Neuronal stem cell (in vitro differentiated cells): Measurements from ENCODE around the gene SMIM13.

ENCODE experiments used
- DNase-seq: peaks from one replicate; pipeline ENCODE4 v3.0.0-alpha.2; 2013; ENCODE audit warnings: low spot score
- H2AFZ ChIP-seq: one replicate; pipeline ENCODE4 v1.6.1; 2013; ENCODE audit warnings: mild to moderate bottlenecking, low read length, inconsistent platforms
- H2AK5ac ChIP-seq: 2 replicates; pipeline ENCODE4 v1.6.1; 2013; ENCODE audit warnings: low read depth, mild to moderate bottlenecking, inconsistent platforms, low read length, moderate library complexity, mixed read lengths
- H2BK120ac ChIP-seq: 2 replicates; pipeline ENCODE4 v1.6.1; 2013; ENCODE audit warnings: low read depth, mild to moderate bottlenecking, inconsistent platforms, low read length, moderate library complexity, mixed read lengths
- H2BK12ac ChIP-seq: one replicate; pipeline ENCODE4 v1.6.1; 2013; ENCODE audit warnings: low read length, inconsistent platforms
- H2BK15ac ChIP-seq: 2 replicates; pipeline ENCODE4 v1.6.1; 2013; ENCODE audit warnings: mild to moderate bottlenecking, low read length, inconsistent platforms, mixed read lengths
- H2BK5ac ChIP-seq: one replicate; pipeline ENCODE4 v1.6.1; 2013; ENCODE audit warnings: inconsistent platforms, mild to moderate bottlenecking, low read length, moderate library complexity
- H3K14ac ChIP-seq: one replicate; pipeline ENCODE4 v1.6.1; 2013; ENCODE audit warnings: low read length, inconsistent platforms
- H3K18ac ChIP-seq: 2 replicates; pipeline ENCODE4 v1.6.1; 2013; ENCODE audit warnings: low read length, inconsistent platforms
- H3K23ac ChIP-seq: 2 replicates; pipeline ENCODE4 v1.6.1; 2013; ENCODE audit warnings: low read depth, mild to moderate bottlenecking, mixed read lengths, low read length, inconsistent platforms; ENCODE audit not compliant: poor library complexity
- H3K27ac ChIP-seq: replicated peaks from 3 replicates; pipeline ENCODE4 v1.5.1; 2013; ENCODE audit warnings: low read length, inconsistent platforms
- H3K27me3 ChIP-seq, 3 experiments: 2 replicates each; pipeline ENCODE4 v1.6.1; 2013; ENCODE audit warnings: low read length in 3 of 3, mild to moderate bottlenecking in 2 of 3, inconsistent platforms in 1 of 3, low read depth in 1 of 3, mixed read lengths in 1 of 3, moderate library complexity in 1 of 3; ENCODE audit not compliant: control insufficient read depth in 3 of 3, insufficient read depth in 3 of 3
- H3K36me3 ChIP-seq, 2 donors: replicated peaks in 1 of 2; 2 replicates each; pipeline ENCODE4 v1.6.1; 2013; ENCODE audit warnings: low read length in 2 of 2; ENCODE audit not compliant: control insufficient read depth in 2 of 2, insufficient read depth in 2 of 2
- H3K4ac ChIP-seq: 2 replicates; pipeline ENCODE4 v1.6.1; 2013; ENCODE audit warnings: inconsistent platforms, mild to moderate bottlenecking, low read length, moderate library complexity
- H3K4me1 ChIP-seq, 2 donors: 1 replicate in 1 of 2; 2 replicates in 1 of 2; pipeline ENCODE4 v1.6.1; 2013; ENCODE audit warnings: low read length in 2 of 2, low read depth in 1 of 2; ENCODE audit not compliant: control insufficient read depth in 2 of 2, insufficient read depth in 1 of 2
- H3K4me2 ChIP-seq: one replicate; pipeline ENCODE4 v1.6.1; 2013; ENCODE audit warnings: mild to moderate bottlenecking, low read length, inconsistent platforms; ENCODE audit not compliant: insufficient read depth, poor library complexity, severe bottlenecking
- H3K4me3 ChIP-seq, 2 donors: 2 replicates each; pipeline ENCODE4 v1.5.1; 2013; ENCODE audit warnings: low read length in 2 of 2, mild to moderate bottlenecking in 2 of 2, inconsistent platforms in 1 of 2, moderate library complexity in 1 of 2
- H3K79me1 ChIP-seq: one replicate; pipeline ENCODE4 v1.6.1; 2013; ENCODE audit warnings: low read depth, mild to moderate bottlenecking, inconsistent platforms, low read length, moderate library complexity
- H3K9ac ChIP-seq: one replicate; pipeline ENCODE4 v1.6.1; 2013; ENCODE audit warnings: mild to moderate bottlenecking, low read depth, low read length, inconsistent platforms; ENCODE audit not compliant: poor library complexity
- H3K9me3 ChIP-seq, 2 donors: replicated peaks in 1 of 2; 2 replicates each; pipeline versions ENCODE3 to v1.6.1; 2013; ENCODE audit warnings: low read length in 2 of 2, mild to moderate bottlenecking in 2 of 2, inconsistent platforms in 1 of 2, low read depth in 1 of 2, mixed read lengths in 1 of 2, moderate library complexity in 1 of 2; ENCODE audit not compliant: control insufficient read depth in 2 of 2, insufficient read depth in 1 of 2
- H4K8ac ChIP-seq: one replicate; pipeline ENCODE4 v1.6.1; 2013; ENCODE audit warnings: low read depth, mild to moderate bottlenecking, inconsistent platforms, low read length, moderate library complexity
- H4K91ac ChIP-seq: one replicate; pipeline ENCODE4 v1.6.1; 2013; ENCODE audit warnings: low read length, low read depth, mild to moderate bottlenecking, inconsistent platforms; ENCODE audit not compliant: poor library complexity
- WGBS, 2 donors: extraction: QIAGEN DNeasy Blood & Tissue Kit; methylation state at CpG; one replicate each; pipeline ENCODE4 v1.1.7; 2013; ENCODE audit warnings: missing lambda C conversion rate in 2 of 2, mixed read lengths in 1 of 2; ENCODE audit not compliant: insufficient read length in 2 of 2, insufficient replicate concordance in 1 of 2; ENCODE audit errors: extremely low coverage in 2 of 2; 5-methylcytosine and 5-hydroxymethylcytosine counted together

SMIM13 gene

GRCh38 chr6:11151488-11151887, 57.9 kb downstream of the SMIM13 start:
- no CpG with 5 or more reads among the region's 1 CpG for WGBS, 2 donors
- H3K36me3 ChIP-seq = no peaks in the 10 kb centered on the region
- no peak overlapping the region for H3K4me3 ChIP-seq
- H2BK120ac ChIP-seq = no peak overlapping the region
- H3K23ac ChIP-seq = no peak overlapping the region
- H2AK5ac ChIP-seq = no peak overlapping the region
- no peaks in the 10 kb centered on the region for H3K4me1 ChIP-seq
- no peak overlapping the region for H4K91ac ChIP-seq
- H2BK12ac ChIP-seq = no peak overlapping the region
- no peak overlapping the region for H3K14ac ChIP-seq
- H3K27ac ChIP-seq = no peak overlapping the region
- H2BK5ac ChIP-seq = no peak overlapping the region
- no peak overlapping the region for H2BK15ac ChIP-seq
- no peaks in the 10 kb centered on the region for H3K79me1 ChIP-seq
- H3K9ac ChIP-seq = no peak overlapping the region
- H3K18ac ChIP-seq = no peak overlapping the region
- no peak overlapping the region for H2AFZ ChIP-seq
- H3K27me3 ChIP-seq = no peaks in the 10 kb centered on the region
- no peak overlapping the region for H4K8ac ChIP-seq
- no peak overlapping the region for H3K4ac ChIP-seq
- DNase-seq = no peak
- no peak overlapping the region for H3K4me2 ChIP-seq
- H3K9me3 ChIP-seq = peaks cover 2 to 3% of the 10 kb centered on the region in 2 donors

- Histone ChIP-seq H3K27ac (no peak overlapping the region), H3K4me2 (no peak overlapping the region), H3K18ac (no peak overlapping the region), H2AK5ac (no peak overlapping the region), H3K4me1 (no peaks in the 10 kb centered on the region), H2BK15ac (no peak overlapping the region), H3K27me3 (no peaks in the 10 kb centered on the region), H2BK120ac (no peak overlapping the region), H4K91ac (no peak overlapping the region), H3K79me1 (no peaks in the 10 kb centered on the region), H2BK5ac (no peak overlapping the region), H3K9ac (no peak overlapping the region), H2AFZ (no peak overlapping the region), H4K8ac (no peak overlapping the region), H3K36me3 (no peaks in the 10 kb centered on the region), H3K9me3 (peaks cover 2 to 3% of the 10 kb centered on the region in 2 donors), H3K4ac (no peak overlapping the region), H3K14ac (no peak overlapping the region), H3K4me3 (no peak overlapping the region), H2BK12ac (no peak overlapping the region), H3K23ac (no peak overlapping the region)
- no peak for DNase-seq
Measured at GRCh38 chr6:11152581-11152980, 58.9 kb downstream of the SMIM13 start.

GRCh38 chr6:11153447-11153846, 59.8 kb downstream of the SMIM13 start:
- Histone ChIP-seq H3K27ac (no peak overlapping the region), H3K23ac (no peak overlapping the region), H2BK12ac (no peak overlapping the region), H4K8ac (no peak overlapping the region), H2AFZ (no peak overlapping the region), H3K27me3 (no peaks in the 10 kb centered on the region), H3K4me1 (no peaks in the 10 kb centered on the region), H3K79me1 (no peaks in the 10 kb centered on the region), H3K9me3 (peaks cover 2 to 3% of the 10 kb centered on the region in 2 donors), H3K18ac (no peak overlapping the region), H3K4me3 (no peak overlapping the region), H3K36me3 (no peaks in the 10 kb centered on the region), H3K9ac (no peak overlapping the region), H2BK120ac (no peak overlapping the region), H3K4me2 (no peak overlapping the region), H3K14ac (no peak overlapping the region), H2BK15ac (no peak overlapping the region), H3K4ac (no peak overlapping the region), H2AK5ac (no peak overlapping the region), H2BK5ac (no peak overlapping the region), H4K91ac (no peak overlapping the region)
- no CpG with 5 or more reads among the region's 6 CpGs for WGBS, 2 donors
- no peak for DNase-seq

GRCh38 chr6:11155589-11155988, 62.0 kb downstream of the SMIM13 start:
- Histone ChIP-seq H3K9ac (no peak overlapping the region), H2BK15ac (no peak overlapping the region), H4K91ac (no peak overlapping the region), H3K14ac (no peak overlapping the region), H3K36me3 (no peaks in the 10 kb centered on the region), H2AK5ac (no peak overlapping the region), H3K4me3 (no peak overlapping the region), H3K27me3 (no peaks in the 10 kb centered on the region), H2AFZ (no peak overlapping the region), H3K9me3 (peaks cover 2 to 3% of the 10 kb centered on the region in 2 donors), H3K18ac (no peak overlapping the region), H3K27ac (no peak overlapping the region), H3K23ac (no peak overlapping the region), H3K79me1 (no peaks in the 10 kb centered on the region), H3K4me1 (no peaks in the 10 kb centered on the region), H3K4me2 (no peak overlapping the region), H2BK5ac (no peak overlapping the region), H4K8ac (no peak overlapping the region), H2BK12ac (no peak overlapping the region), H2BK120ac (no peak overlapping the region), H3K4ac (no peak overlapping the region)
- DNase-seq = no peak
